NCI-H2227 (cell line): ENCODE data around the gene LSM8.
"Not testable (repeated sequence)": the region's sequence is repeated elsewhere in the genome, so short reads cannot be mapped to it uniquely, and the experiment has no call there.

Experiments used
- DNase-seq: peaks from one replicate; lab custom pipeline; 2025; ENCODE audit not compliant: unreplicated experiment; lab: John Stamatoyannopoulos, UW

Gene LSM8

DNA sequence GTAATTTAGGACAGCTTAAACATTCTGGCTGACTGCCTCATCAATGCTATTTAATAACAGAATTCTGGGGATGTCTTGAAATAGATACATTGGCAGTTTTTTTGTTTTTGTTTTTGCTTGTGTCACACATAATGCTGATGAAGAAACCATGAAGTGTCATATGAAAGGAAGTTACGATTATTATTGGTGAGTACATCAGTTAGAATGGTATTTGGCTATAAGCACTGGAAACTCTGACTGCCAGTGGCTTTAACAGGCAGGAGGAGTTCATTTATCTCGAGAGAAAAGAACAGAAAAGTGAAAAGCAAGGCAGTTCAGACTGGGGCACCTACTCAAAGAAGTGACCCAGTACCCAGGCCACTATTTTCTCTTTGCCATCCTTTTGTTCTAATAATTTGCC, 18.1 kb downstream of the LSM8 start:
- no peak for DNase-seq

DNA sequence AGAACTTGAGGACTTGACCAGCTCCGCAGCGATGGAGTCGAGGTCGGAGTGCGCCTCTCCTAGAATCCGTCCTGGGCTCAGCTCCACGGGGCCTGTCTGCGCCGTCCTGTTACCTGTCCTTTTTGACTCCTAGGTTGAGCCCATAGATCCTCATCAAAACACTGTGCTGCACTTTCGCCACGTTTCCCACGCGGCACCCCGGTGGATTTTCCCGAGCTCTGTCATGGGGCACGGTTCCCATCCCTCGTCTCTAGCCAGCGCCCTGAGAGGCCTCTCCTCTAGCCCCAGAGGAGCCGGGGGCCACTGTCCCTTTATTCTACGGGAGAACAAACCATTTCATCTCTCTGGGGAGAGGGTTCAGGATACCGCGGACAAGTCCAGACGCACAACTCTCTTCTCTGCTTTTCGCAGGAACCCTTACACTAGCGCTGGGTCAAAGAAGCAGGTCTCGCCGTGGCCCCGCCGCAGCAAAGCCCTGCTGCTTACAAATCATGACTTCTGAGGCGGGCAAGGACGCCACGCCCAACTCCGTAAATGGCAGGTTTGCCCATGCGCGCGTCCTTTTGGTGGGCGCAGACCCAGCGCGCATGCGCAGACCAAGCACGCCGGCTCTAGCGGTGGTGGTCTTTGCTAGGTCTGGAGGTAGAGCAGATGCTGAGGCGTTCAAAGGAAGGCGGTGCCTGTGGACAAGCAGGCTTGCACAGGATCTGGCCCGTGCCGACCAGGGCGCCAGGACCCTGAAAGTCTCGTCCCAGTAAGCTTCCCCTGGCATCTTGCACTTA, 30.3 kb downstream of the LSM8 start:
- DNase-seq, result peak; percentile 98

DNA sequence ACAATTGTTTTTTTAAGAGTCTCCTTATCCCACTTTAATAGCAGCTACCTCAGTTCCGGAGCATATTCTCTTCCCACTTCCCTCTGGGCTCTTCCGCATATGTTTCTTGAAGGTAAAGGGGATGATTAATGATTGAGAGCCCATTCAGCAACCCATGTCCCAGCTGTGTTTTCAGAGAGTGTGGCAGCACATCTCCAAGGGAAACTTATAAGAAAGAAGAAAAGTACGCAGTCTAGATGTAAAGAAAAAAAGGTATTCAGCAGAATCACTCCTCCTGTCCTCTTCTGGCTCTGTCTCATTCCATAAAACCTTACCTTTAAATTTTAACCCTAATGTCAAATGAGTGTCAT, 30.8 kb downstream of the LSM8 start:
- DNase-seq, result no peak

DNA sequence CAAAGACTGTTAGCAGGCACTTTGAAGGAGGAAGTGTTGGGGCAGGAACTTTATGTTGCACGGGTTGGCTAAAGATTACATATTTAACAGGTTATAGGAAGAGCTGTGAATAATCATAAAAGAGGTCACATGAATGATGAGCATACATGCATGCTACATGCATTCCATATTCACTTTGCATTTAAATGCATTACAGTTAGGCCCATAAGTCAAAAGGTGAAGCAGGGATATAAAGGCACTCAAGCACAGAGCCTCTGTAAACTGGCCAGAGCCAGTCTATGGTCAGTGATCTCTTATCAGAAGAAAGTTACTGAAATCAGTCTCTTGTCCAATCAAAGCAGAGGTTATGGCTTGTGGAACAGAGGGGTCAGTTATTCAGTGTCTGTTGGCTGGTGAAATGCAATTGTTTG, 33.3 kb downstream of the LSM8 start:
- no peak for DNase-seq

GRCh38 chr7:118218413-118219156, 34.6 kb downstream of the LSM8 start:
- DNase-seq, result no peak

GRCh38 chr7:118219157-118219512, 35.2 kb downstream of the LSM8 start:
- no peak for DNase-seq

DNA sequence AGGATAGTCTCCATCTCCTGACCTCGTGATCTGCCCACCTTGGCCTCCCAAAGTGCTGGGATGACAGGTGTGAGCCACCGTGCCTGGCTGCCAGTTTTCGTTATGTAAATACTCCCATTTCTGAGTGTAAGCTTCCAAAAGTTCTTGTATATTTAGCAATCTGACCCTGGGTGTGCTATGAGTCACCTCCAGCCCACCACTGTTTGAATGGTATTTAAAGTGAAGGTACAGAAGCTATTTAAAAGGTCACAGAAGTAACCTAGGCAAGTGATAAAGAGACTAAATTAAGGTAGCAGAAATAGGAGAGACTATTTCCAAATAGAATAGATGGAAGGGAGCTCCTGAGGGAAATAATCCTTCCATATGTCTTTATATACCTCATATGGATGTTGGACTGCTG, 36.6 kb downstream of the LSM8 start:
- DNase-seq, result no peak

GRCh38 chr7:118222591-118222990, 38.6 kb downstream of the LSM8 start:
- no peak for DNase-seq

- DNase-seq, result no peak
Measured at GRCh38 chr7:118224521-118224920, 40.6 kb downstream of the LSM8 start, which contains the start of gene ANKRD7. Gene ANKRD7, plus strand, starts transcription at chr7:118224704. Its CDS starts 127 bp downstream, at chr7:118224831.

DNA sequence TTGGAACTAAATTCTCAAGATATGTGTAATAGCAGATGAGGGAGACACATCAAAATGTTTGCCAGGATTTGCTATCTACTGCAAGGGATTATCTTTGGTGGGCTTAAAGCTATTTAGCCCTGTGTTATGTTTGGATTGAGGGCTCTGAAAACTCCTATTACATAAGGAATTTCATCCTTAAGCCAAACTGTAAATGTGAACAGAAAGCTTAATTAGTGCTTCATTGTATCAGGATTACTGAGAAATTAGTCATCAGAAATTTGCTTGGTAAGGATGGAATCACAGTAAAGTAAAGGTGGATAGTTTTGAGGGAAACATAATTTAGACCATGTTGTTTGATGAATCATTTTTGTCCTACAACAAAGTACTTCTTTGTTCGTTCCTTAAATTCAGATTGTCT, 48.9 kb downstream of the LSM8 start:
- no peak for DNase-seq

- no peak for DNase-seq
Measured at GRCh38 chr7:118233799-118234198, 49.8 kb downstream of the LSM8 start.

- DNase-seq, result no peak
Measured at GRCh38 chr7:118239014-118239413, 55.0 kb downstream of the LSM8 start.

- not testable (repeated sequence) for DNase-seq
Measured at GRCh38 chr7:118240320-118240719, 56.4 kb downstream of the LSM8 start.
